ENCODE results near the gene SOBP.

SOBP gene

DNA sequence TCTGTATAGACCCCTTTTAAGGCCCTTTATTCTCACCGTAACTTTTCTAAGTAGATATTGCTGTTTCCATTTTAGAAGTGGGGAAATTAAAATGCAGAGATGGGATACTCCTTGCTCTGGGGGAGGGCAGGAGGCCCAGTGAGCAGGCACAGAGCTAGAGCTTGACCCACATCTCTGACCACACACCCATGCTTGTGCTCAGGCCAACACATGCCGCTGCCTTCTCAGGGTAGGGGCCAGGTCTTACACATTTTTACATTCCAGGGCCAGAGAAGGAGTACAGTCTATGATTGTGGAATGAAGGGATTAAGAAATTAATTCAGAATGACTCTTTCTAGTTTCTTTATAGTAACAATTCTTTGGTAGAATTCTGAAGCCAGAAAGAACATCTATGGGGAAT lies 104.8 kb downstream of the SOBP start:
- no peak overlapping the region for H3K4me3 ChIP-seq (ENCODE audit: low read depth, low read length)
- no peak for DNase-seq (ENCODE audit: low read depth)
- no peak for TF ChIP-seq CTCF (conservative IDR thresholded peaks at IDR 0.05; ENCODE audit: low read depth, low read length)

DNA sequence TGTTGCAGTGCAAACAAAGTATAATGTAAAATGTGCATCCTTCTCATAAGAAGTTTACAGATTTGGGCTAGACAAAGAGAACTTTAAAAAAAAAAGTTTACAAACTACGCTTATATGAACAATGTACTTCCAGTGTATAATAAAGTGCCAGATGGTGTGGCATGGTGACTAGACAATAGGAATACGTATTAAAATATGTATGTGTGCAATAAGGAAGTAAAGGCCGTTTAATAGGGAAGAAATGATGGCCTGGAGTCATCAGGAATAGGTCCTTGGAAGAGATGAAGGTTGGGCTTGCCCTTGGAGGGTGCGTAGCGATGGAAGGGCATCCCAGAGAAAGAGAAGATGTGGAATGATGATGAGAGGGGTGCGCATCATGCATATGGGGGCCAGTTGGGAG lies 108.2 kb downstream of the SOBP start:
- DNase-seq (ENCODE audit: low read depth) = no peak
- TF ChIP-seq CTCF (conservative IDR thresholded peaks at IDR 0.05; ENCODE audit: low read depth, low read length) = no peak
- no peak overlapping the region for H3K4me3 ChIP-seq (ENCODE audit: low read depth, low read length)

- no peak for DNase-seq (ENCODE audit: low read depth)
- no peak for TF ChIP-seq CTCF (conservative IDR thresholded peaks at IDR 0.05; ENCODE audit: low read depth, low read length)
- no peak overlapping the region for H3K4me3 ChIP-seq (ENCODE audit: low read depth, low read length)
Measured at GRCh38 chr6:107599043-107599442, 109.1 kb downstream of the SOBP start.

DNA sequence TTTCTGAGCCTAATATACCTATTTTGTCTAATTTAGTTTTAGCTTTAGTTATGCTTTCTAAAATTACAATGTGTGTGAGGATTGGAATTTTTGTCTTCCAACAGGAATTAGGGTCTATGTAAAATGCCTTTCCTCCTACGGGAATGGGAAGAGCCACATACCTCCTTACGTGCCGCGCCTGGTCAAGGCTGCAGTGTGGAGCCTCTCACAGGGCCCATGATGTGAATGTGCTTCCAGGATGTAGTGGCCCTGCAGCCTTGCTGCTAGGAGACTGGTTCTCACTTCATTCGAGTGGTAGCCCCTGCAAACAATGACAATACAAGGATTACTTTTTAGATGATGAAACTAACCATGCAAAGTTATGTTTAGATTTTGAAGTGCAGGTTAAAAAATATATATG lies 110.2 kb downstream of the SOBP start:
- TF ChIP-seq CTCF (conservative IDR thresholded peaks at IDR 0.05; ENCODE audit: low read depth, low read length) = no peak
- DNase-seq (ENCODE audit: low read depth) = no peak
- no peak overlapping the region for H3K4me3 ChIP-seq (ENCODE audit: low read depth, low read length)

GRCh38 chr6:107600936-107601335 lies 111.0 kb downstream of the SOBP start:
- no peak for TF ChIP-seq CTCF (conservative IDR thresholded peaks at IDR 0.05; ENCODE audit: low read depth, low read length)

GRCh38 chr6:107601406-107601805 lies 111.5 kb downstream of the SOBP start:
- no peak overlapping the region for H3K4me3 ChIP-seq (ENCODE audit: low read depth, low read length)
- DNase-seq (ENCODE audit: low read depth) = no peak
- no peak for TF ChIP-seq CTCF (conservative IDR thresholded peaks at IDR 0.05; ENCODE audit: low read depth, low read length)

More at GRCh38 chr6:107600936-107601335, 111.0 kb downstream of the SOBP start:
- H3K4me3 ChIP-seq (ENCODE audit: low read depth, low read length) = no peak overlapping the region
- peak; percentile 75 for DNase-seq (ENCODE audit: low read depth)

GRCh38 chr6:107602321-107603005 lies 112.5 kb downstream of the SOBP start:
- TF ChIP-seq CTCF (conservative IDR thresholded peaks at IDR 0.05; ENCODE audit: low read depth, low read length) = no peak
- no peak overlapping the region for H3K4me3 ChIP-seq (ENCODE audit: low read depth, low read length)
- DNase-seq (ENCODE audit: low read depth) = no peak

Measured in choroid plexus epithelial cell (primary cell).